ENCODE data around the gene RFPL4A. TPM values are rescaled to one million over a fixed set of nuclear protein-coding genes. Genes with fewer than 3 reads are reported as not detected.
"Not testable (repeated sequence)": the region's sequence is repeated elsewhere in the genome, so short reads cannot be mapped to it uniquely, and the experiment has no call there.

RFPL4A gene
- not detected in 2 replicates for total RNA-seq
- long read RNA-seq = 0 reads

DNA sequence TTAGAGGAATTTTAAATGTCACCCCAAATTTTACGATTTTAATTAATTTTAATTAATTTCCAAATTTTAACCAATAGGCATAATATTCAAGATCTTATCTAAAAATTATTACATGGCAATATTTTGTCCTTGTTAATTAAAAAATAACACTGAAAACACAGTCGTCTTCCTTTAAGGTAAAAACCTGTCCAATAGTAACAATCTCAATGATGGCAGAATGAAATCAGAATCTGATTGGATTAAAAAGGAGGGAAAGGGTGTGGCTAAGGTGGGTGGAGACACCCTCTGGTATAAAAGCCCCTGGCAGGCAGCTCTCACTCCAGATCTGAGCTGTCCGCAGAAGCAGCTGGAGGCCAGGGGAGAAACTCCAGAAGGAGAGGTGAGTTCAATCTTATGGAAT lies at the start of gene RFPL4A:
Gene RFPL4A, plus strand, starts transcription at position 301 of the 400 bp plus-strand sequence. CDS start 2,704 bp downstream, outside the sequence.
- not testable (repeated sequence) for H3K4me1 Mint-ChIP-seq; H3K27me3 Mint-ChIP-seq (ENCODE audit: low read depth)
- H3K9me3 Mint-ChIP-seq = peaks cover 13% of the 10 kb centered on the region

GRCh38 chr19:55711719-55712118 lies 47.2 kb upstream of the RFPL4A start:
- no peak overlapping the region for H3K27ac Mint-ChIP-seq (ENCODE audit: unreplicated experiment)
- H3K4me3 Mint-ChIP-seq = no peak overlapping the region
- peaks cover 25% of the 10 kb centered on the region for H3K27me3 Mint-ChIP-seq (ENCODE audit: low read depth)
- DNase-seq (ENCODE audit: low read depth, low spot score) = no peak
- TF ChIP-seq CTCF (conservative IDR thresholded peaks at IDR 0.05) = no peak
- H3K4me1 Mint-ChIP-seq = peaks cover 3% of the 10 kb centered on the region
- peaks cover 10% of the 10 kb centered on the region for H3K36me3 Mint-ChIP-seq (ENCODE audit: low read depth)
- H3K9me3 Mint-ChIP-seq = peaks cover 17% of the 10 kb centered on the region

More for the DNA sequence above, at the start of gene RFPL4A:
- H3K27ac Mint-ChIP-seq (ENCODE audit: unreplicated experiment); DNase-seq (ENCODE audit: low read depth, low spot score); H3K4me3 Mint-ChIP-seq; H3K36me3 Mint-ChIP-seq (ENCODE audit: low read depth): not testable (repeated sequence)

DNA sequence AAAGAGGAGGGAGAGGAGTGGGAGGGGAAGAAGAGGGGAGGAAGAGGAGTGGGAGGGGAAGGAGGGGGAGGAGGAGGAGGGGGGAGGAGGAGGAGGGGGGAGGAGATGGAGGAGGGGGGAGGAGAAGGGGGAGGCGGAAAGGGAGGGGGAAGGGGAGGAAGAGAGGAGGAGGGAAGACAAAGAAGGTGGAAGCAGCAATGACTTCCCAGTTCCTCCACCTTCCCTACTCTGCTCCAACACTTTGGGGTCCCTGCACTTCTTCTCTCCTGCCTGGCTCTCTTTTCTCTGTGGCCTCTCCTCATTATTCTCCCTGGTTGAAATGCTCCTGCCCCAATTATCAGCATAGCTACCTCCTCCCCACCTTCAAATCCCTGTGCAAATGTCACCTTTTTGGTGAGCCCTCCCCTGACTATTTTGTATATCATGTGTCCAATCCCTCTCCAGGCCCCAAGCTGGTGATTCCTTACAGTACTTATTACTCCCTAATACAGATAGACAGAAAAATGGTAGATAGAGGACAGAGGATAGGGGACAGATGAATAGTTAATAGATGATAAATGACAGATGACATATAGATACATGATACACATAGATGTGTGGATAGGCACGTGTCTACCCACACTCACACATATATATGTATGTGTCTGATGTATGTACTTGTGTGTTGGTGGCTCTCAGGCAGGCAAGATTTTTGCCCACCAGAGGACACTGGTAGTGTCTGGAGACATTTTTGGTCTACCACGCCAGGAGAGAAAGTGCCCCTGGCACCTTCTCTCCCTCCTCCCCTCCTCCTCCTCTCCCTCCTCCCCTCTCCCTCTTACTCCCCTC lies 45.9 kb upstream of the RFPL4A start:
- no peak overlapping the region for H3K4me3 Mint-ChIP-seq
- H3K27ac Mint-ChIP-seq (ENCODE audit: unreplicated experiment) = no peak overlapping the region
- DNase-seq (ENCODE audit: low read depth, low spot score) = no peak
- peaks cover 7% of the 10 kb centered on the region for H3K36me3 Mint-ChIP-seq (ENCODE audit: low read depth)
- H3K9me3 Mint-ChIP-seq = peaks cover 14% of the 10 kb centered on the region
- H3K4me1 Mint-ChIP-seq = no peaks in the 10 kb centered on the region
- H3K27me3 Mint-ChIP-seq (ENCODE audit: low read depth) = peaks cover 18% of the 10 kb centered on the region
- TF ChIP-seq CTCF (conservative IDR thresholded peaks at IDR 0.05) = no peak

DNA sequence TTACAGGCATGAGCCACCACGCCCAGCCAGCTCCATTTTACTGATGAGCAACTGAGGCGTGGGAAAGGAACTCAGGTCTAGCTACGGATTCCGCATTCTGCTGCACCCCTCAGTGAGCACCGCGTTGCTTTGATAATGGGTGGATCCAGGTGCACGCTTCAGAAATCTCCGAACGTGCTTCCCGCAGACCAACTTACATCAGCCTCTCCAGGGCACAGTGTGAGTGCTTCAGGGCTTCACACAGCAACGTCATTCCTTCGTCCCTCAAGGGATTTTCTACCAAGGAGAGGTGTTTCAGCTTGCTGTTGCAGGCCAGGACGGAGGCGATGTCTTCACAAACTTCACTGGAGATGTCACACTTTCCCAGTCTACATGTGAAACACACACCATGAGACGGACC lies 42.4 kb upstream of the RFPL4A start:
- H3K36me3 Mint-ChIP-seq (ENCODE audit: low read depth) = peaks cover 13% of the 10 kb centered on the region
- H3K9me3 Mint-ChIP-seq = peaks cover 18% of the 10 kb centered on the region
- no peak for TF ChIP-seq CTCF (conservative IDR thresholded peaks at IDR 0.05)
- H3K27me3 Mint-ChIP-seq (ENCODE audit: low read depth) = peaks cover 11% of the 10 kb centered on the region
- H3K27ac Mint-ChIP-seq (ENCODE audit: unreplicated experiment) = no peak overlapping the region
- H3K4me3 Mint-ChIP-seq = no peak overlapping the region
- H3K4me1 Mint-ChIP-seq = no peaks in the 10 kb centered on the region
- DNase-seq (ENCODE audit: low read depth, low spot score) = no peak

DNA sequence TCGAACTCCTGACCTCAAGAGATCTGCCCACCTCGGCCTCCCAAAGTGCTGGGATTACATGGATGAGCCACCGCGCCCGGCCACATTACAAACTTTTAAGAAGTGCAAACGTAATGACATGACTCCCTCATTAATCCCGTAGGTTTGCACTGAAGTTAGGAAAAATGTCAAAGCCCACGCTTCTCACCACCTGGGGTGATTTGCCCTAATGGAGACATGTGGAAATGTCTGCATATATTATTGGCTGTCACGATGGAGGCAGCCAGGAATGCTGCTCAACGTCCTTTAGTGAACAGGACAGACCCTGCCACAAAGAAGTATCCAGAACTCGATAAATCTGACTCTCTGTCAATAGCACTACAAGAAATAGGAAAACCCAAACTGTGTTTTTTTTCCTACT lies 41.6 kb upstream of the RFPL4A start:
- H3K9me3 Mint-ChIP-seq = peaks cover 22% of the 10 kb centered on the region
- DNase-seq (ENCODE audit: low read depth, low spot score) = no peak
- H3K4me3 Mint-ChIP-seq = no peak overlapping the region
- no peaks in the 10 kb centered on the region for H3K4me1 Mint-ChIP-seq
- no peak overlapping the region for H3K27ac Mint-ChIP-seq (ENCODE audit: unreplicated experiment)
- peaks cover 15% of the 10 kb centered on the region for H3K36me3 Mint-ChIP-seq (ENCODE audit: low read depth)
- peaks cover 14% of the 10 kb centered on the region for H3K27me3 Mint-ChIP-seq (ENCODE audit: low read depth)
- no peak for TF ChIP-seq CTCF (conservative IDR thresholded peaks at IDR 0.05)

GRCh38 chr19:55717879-55718711 lies 40.8 kb upstream of the RFPL4A start:
- peaks cover 11% of the 10 kb centered on the region for H3K36me3 Mint-ChIP-seq (ENCODE audit: low read depth)
- not testable (repeated sequence) for DNase-seq (ENCODE audit: low read depth, low spot score); H3K4me1 Mint-ChIP-seq; H3K27ac Mint-ChIP-seq (ENCODE audit: unreplicated experiment); H3K4me3 Mint-ChIP-seq
- peaks cover 18% of the 10 kb centered on the region for H3K27me3 Mint-ChIP-seq (ENCODE audit: low read depth)
- peaks cover 22% of the 10 kb centered on the region for H3K9me3 Mint-ChIP-seq

Data from neural crest cell (in vitro differentiated cells).